ENCODE data around the gene TMEM109. TPM values are rescaled to one million over a fixed set of nuclear protein-coding genes. Genes with fewer than 3 reads are reported as not detected.

TMEM109 gene
- total and polyA plus RNA-seq, 2 of the 8 experiments (the other 6 are each of a cell fraction or from before 2014, with no cell fraction given): 27.3 to 30.3 TPM

DNA sequence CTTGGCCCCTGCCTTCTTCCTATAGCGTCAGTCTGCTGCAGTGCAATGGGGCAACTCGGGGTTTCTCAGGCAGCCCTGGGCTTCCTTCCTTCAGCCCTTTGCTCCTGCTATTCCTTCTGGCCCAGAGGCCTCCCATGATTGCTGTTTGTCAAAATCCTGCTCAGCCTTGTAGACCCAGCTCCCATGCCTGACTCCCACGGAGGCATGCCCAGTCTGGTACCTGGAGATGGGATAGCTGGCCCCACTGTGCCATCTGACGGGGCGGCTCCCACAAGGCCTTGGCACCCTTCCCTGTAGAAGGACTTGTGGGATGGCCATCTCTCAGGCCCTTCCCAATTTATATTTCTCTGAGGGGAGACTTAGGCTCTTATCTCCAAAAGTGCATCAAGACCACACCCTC is 56.9 kb downstream of the TMEM109 start:
- H3K9me3 ChIP-seq (ENCODE audit: insufficient read depth in 2 of 2, low read depth in 1 of 2, low read length in 1 of 2): no peaks in the 10 kb centered on the region; a peak in 1 of 4 replicates
- H2AK5ac ChIP-seq (ENCODE audit: low read depth, low read length): no peak overlapping the region
- no peak overlapping the region for H3K23ac ChIP-seq (ENCODE audit: insufficient read length)
- ChIA-PET POLR2A (ENCODE audit: partially characterized antibody) (no interaction called here), CTCF (ENCODE audit: partially characterized antibody) (interaction anchor here (0.5 to 2.9 kb wide), 26 partner anchors 8 to 217 kb away, joined by 3 to 19 read pairs (median 4); partner anchors contain the start of gene SLC15A3)
- no peak overlapping the region for H3K4me2 ChIP-seq (ENCODE audit: insufficient read depth in 1 of 2, low read depth in 2 of 2, low read length in 2 of 2)
- H2BK12ac ChIP-seq (ENCODE audit: low read depth, low read length): no peak overlapping the region
- no peaks in the 10 kb centered on the region; a peak in 1 of 7 replicates for H3K27me3 ChIP-seq (replicated peaks in 1 of 4; ENCODE audit: control insufficient read depth in 3 of 4, extremely low read depth in 1 of 4, insufficient read depth in 3 of 4, low read length in 3 of 4)
- no peak overlapping the region for H3K9ac ChIP-seq (replicated peaks in 1 of 4; ENCODE audit: extremely low read depth in 1 of 4, low read depth in 3 of 4, low read length in 3 of 4)
- no peaks in the 10 kb centered on the region for H3K4me1 ChIP-seq (replicated peaks in 1 of 4; ENCODE audit: control insufficient read depth in 3 of 4, insufficient read depth in 4 of 4, low read length in 3 of 4)
- no peak overlapping the region for H2BK5ac ChIP-seq (ENCODE audit: low read depth, low read length)
- H3K18ac ChIP-seq (ENCODE audit: extremely low read depth, low read length): no peak overlapping the region
- H4K20me1 ChIP-seq (replicated peaks in 1 of 2; ENCODE audit: control insufficient read depth in 1 of 2, insufficient read depth in 2 of 2, low read length in 2 of 2): no peaks in the 10 kb centered on the region
- H4K5ac ChIP-seq (ENCODE audit: insufficient read length, low read depth, low read length): no peak overlapping the region
- no peak overlapping the region for H2AFZ ChIP-seq (ENCODE audit: low read length)
- no peaks in the 10 kb centered on the region for H3K79me1 ChIP-seq (ENCODE audit: low read depth, low read length)
- no peak overlapping the region for H2BK15ac ChIP-seq (ENCODE audit: low read length)
- no peak overlapping the region for H3K56ac ChIP-seq (replicated peaks; ENCODE audit: insufficient read length, low read depth, low read length)
- no peak overlapping the region for H4K8ac ChIP-seq (ENCODE audit: extremely low read depth, insufficient read depth, low read length)
- no peak overlapping the region for H3K27ac ChIP-seq (ENCODE audit: low read depth, low read length)
- no peak overlapping the region for H2BK20ac ChIP-seq (ENCODE audit: low read length)
- H3K36me3 ChIP-seq (ENCODE audit: control insufficient read depth in 2 of 4, insufficient read depth in 4 of 4, low read length in 3 of 4): no peaks in the 10 kb centered on the region
- FAIRE-seq: no peak
- H3K4ac ChIP-seq (replicated peaks; ENCODE audit: insufficient read length, low read depth, low read length): no peak overlapping the region
- no peak overlapping the region for H3K4me3 ChIP-seq (ENCODE audit: extremely low read depth in 1 of 4, insufficient read depth in 2 of 4, low read depth in 3 of 4, low read length in 4 of 4)
- WGBS, 2 experiments (ENCODE audit: extremely low coverage in 1 of 2, insufficient coverage in 1 of 2, insufficient read length in 1 of 2, insufficient replicate concordance in 2 of 2, low coverage in 1 of 2, low lambda C conversion rate in 2 of 2, missing lambda C conversion rate in 1 of 2): 87% methylated on average over 5 of the region's 5 CpGs; no CpG with 5 or more reads in 1 of the 2 experiments
- no peak overlapping the region for H4K91ac ChIP-seq (replicated peaks; ENCODE audit: insufficient read length, low read length)
- TF ChIP-seq JUN (IDR thresholded peaks at IDR 0.05; ENCODE audit: low read depth, low read length) (no peak), CEBPB (IDR thresholded peaks at IDR 0.05; ENCODE audit: low read depth, low read length) (no peak), RFX5 (IDR thresholded peaks at IDR 0.05; ENCODE audit: borderline replicate concordance, low read depth, low read length) (no peak), EZH2 (IDR thresholded peaks at IDR 0.05; ENCODE audit: low read depth, low read length, severe bottlenecking) (no peak), MAFK (IDR thresholded peaks at IDR 0.05; ENCODE audit: low read depth, low read length) (no peak), SIN3A (conservative IDR thresholded peaks at IDR 0.05 in 1 of 2, IDR thresholded peaks at IDR 0.05 in 1 of 2; ENCODE audit: low read depth in 1 of 2, low read length in 2 of 2) (no peak), RNF2 (IDR thresholded peaks at IDR 0.05; ENCODE audit: borderline replicate concordance, low read depth, low read length, missing control alignments, poor library complexity, severe bottlenecking) (no peak), TBP (IDR thresholded peaks at IDR 0.05; ENCODE audit: low read depth, low read length) (no peak), SAP30 (IDR thresholded peaks at IDR 0.05; ENCODE audit: insufficient read depth, insufficient replicate concordance, low read length) (no peak), NRF1 (IDR thresholded peaks at IDR 0.05; ENCODE audit: low read depth, low read length) (no peak), GTF2F1 (IDR thresholded peaks at IDR 0.05; ENCODE audit: borderline replicate concordance, low read depth, low read length) (no peak), TEAD4 (IDR thresholded peaks at IDR 0.05; ENCODE audit: low read depth, low read length) (no peak), GABPA (IDR thresholded peaks at IDR 0.05; ENCODE audit: borderline replicate concordance, insufficient read depth, low read length) (no peak), YY1 (IDR thresholded peaks at IDR 0.05; ENCODE audit: low read depth, low read length) (no peak), POLR2A (IDR thresholded peaks at IDR 0.05; ENCODE audit: control extremely low read depth in 1 of 2, low read depth in 2 of 2, low read length in 2 of 2) (no peak)
- H3K79me2 ChIP-seq (ENCODE audit: control insufficient read depth in 1 of 2, insufficient read depth in 2 of 2, low read length in 2 of 2): no peaks in the 10 kb centered on the region
- H3K14ac ChIP-seq (ENCODE audit: insufficient read length): no peak overlapping the region
- no peak overlapping the region for H2BK120ac ChIP-seq (replicated peaks; ENCODE audit: low read depth, low read length)
- no peak for DNase-seq (ENCODE audit: low read depth in 1 of 2, low spot score in 2 of 2)
- no peaks in the 10 kb centered on the region for H3K23me2 ChIP-seq (ENCODE audit: low read depth, low read length)
